H1 (cell line): ENCODE data around the gene ILF2. TPM values are rescaled to one million over a fixed set of nuclear protein-coding genes. Genes with fewer than 3 reads are reported as not detected.

ENCODE experiments used
- CTCF ChIA-PET: fragments of 300-600 bp; sonication (Branson Sonifier 250); formaldehyde crosslinking; loops from one replicate; lab custom pipeline; 2021; ENCODE audit not compliant: partially characterized antibody; lab: Charles Lee
- POLR2A ChIA-PET: fragments of 300-600 bp; sonication (Branson Sonifier 250); formaldehyde crosslinking; loops from one replicate; lab custom pipeline; 2021; ENCODE audit warnings: inconsistent platforms; ENCODE audit not compliant: partially characterized antibody; lab: Charles Lee
- DNase-seq, 2 experiments: peaks; one replicate each; pipeline versions ENCODE4 v3.0.0 to v3.0.0-alpha.2; 2010 to 2022; ENCODE audit warnings: low spot score in 2 of 2, low read depth in 1 of 2, mixed read lengths in 1 of 2
- FAIRE-seq: peaks from 2 replicates; lab custom pipeline; 2011; peaks lifted over from hg19 to GRCh38; lab: Jason Lieb, UNC
- H2AFZ ChIP-seq: 2 replicates; pipeline ENCODE4 v1.8.1; 2012; ENCODE audit warnings: low read length, inconsistent platforms
- H2AK5ac ChIP-seq: 2 replicates; pipeline ENCODE4 v1.6.1; 2013; ENCODE audit warnings: low read depth, low read length
- H2BK120ac ChIP-seq: replicated peaks from 2 replicates; pipeline ENCODE3; 2013; ENCODE audit warnings: low read depth, low read length, inconsistent platforms
- H2BK12ac ChIP-seq: 2 replicates; pipeline ENCODE4 v1.6.1; 2013; ENCODE audit warnings: low read depth, low read length
- H2BK15ac ChIP-seq: 2 replicates; pipeline ENCODE4 v1.6.1; 2013; ENCODE audit warnings: low read length
- H2BK20ac ChIP-seq: 2 replicates; pipeline ENCODE4 v1.6.1; 2013; ENCODE audit warnings: low read length
- H2BK5ac ChIP-seq: 2 replicates; pipeline ENCODE4 v1.6.1; 2013; ENCODE audit warnings: low read depth, low read length
- H3K14ac ChIP-seq: 2 replicates; pipeline ENCODE4 v1.6.1; 2013; ENCODE audit warnings: inconsistent platforms; ENCODE audit not compliant: insufficient read length
- H3K18ac ChIP-seq: 2 replicates; pipeline ENCODE4 v1.6.1; 2013; ENCODE audit warnings: low read length; ENCODE audit errors: extremely low read depth
- H3K23ac ChIP-seq: 2 replicates; pipeline ENCODE4 v1.6.1; 2013; ENCODE audit warnings: inconsistent platforms; ENCODE audit not compliant: insufficient read length
- H3K23me2 ChIP-seq: 2 replicates; pipeline ENCODE4 v1.6.1; 2013; ENCODE audit warnings: low read depth, low read length
- H3K27ac ChIP-seq: 2 replicates; pipeline ENCODE4 v1.6.1; 2011; ENCODE audit warnings: low read depth, low read length, inconsistent platforms
- H3K27me3 ChIP-seq, 4 experiments: replicated peaks in 1 of 4; 1 replicate in 1 of 4; 2 replicates in 3 of 4; pipeline versions ENCODE4 v1.6.1 to v1.8.1; 2011 to 2013; ENCODE audit warnings: low read length in 3 of 4, mild to moderate bottlenecking in 3 of 4, inconsistent platforms in 2 of 4, mixed read lengths in 2 of 4, moderate library complexity in 1 of 4; ENCODE audit not compliant: control insufficient read depth in 3 of 4, insufficient read depth in 3 of 4; ENCODE audit errors: extremely low read depth in 1 of 4
- H3K36me3 ChIP-seq, 4 experiments: 2 replicates each; pipeline versions ENCODE4 v1.6.1 to v1.8.1; 2011 to 2013; ENCODE audit warnings: mild to moderate bottlenecking in 4 of 4, low read length in 3 of 4, moderate library complexity in 2 of 4, control low read depth in 1 of 4, inconsistent platforms in 1 of 4; ENCODE audit not compliant: insufficient read depth in 4 of 4, control insufficient read depth in 2 of 4
- H3K4ac ChIP-seq: replicated peaks from 2 replicates; pipeline ENCODE3; 2013; ENCODE audit warnings: low read length, low read depth, mixed read lengths, inconsistent platforms; ENCODE audit not compliant: insufficient read length
- H3K4me1 ChIP-seq, 4 experiments: replicated peaks in 1 of 4; 1 replicate in 1 of 4; 2 replicates in 3 of 4; pipeline versions ENCODE4 v1.6.1 to v1.8.1; 2011 to 2013; ENCODE audit warnings: low read length in 3 of 4, inconsistent platforms in 2 of 4, mixed read lengths in 1 of 4; ENCODE audit not compliant: insufficient read depth in 4 of 4, control insufficient read depth in 3 of 4
- H3K4me2 ChIP-seq, 2 experiments: 2 replicates each; pipeline versions ENCODE4 v1.6.1 to v1.8.1; 2011 to 2013; ENCODE audit warnings: low read depth in 2 of 2, low read length in 2 of 2, control low read depth in 1 of 2, inconsistent platforms in 1 of 2, mild to moderate bottlenecking in 1 of 2; ENCODE audit not compliant: insufficient read depth in 1 of 2
- H3K4me3 ChIP-seq, 4 experiments: fragments of 200-600, 300-600 bp in 1 of 4; sonication (generic), shearing (Covaris generic), sonication (Bioruptor Twin) in 1 of 4; 2 replicates each; pipeline versions ENCODE4 v1.5.1 to v1.8.1; 2011 to 2016; ENCODE audit warnings: low read length in 4 of 4, low read depth in 3 of 4, control low read depth in 2 of 4, inconsistent platforms in 2 of 4, mild to moderate bottlenecking in 2 of 4, mixed read lengths in 1 of 4, moderate library complexity in 1 of 4; ENCODE audit not compliant: insufficient read depth in 2 of 4; ENCODE audit errors: extremely low read depth in 1 of 4
- H3K56ac ChIP-seq: replicated peaks from 2 replicates; pipeline ENCODE3; 2013; ENCODE audit warnings: low read depth, mild to moderate bottlenecking, mixed read lengths, low read length, inconsistent platforms; ENCODE audit not compliant: insufficient read length
- H3K79me1 ChIP-seq: 2 replicates; pipeline ENCODE4 v1.6.1; 2013; ENCODE audit warnings: low read depth, low read length, control low read depth
- H3K79me2 ChIP-seq, 2 experiments: 2 replicates each; pipeline versions ENCODE4 v1.6.1 to v1.8.1; 2012 to 2013; ENCODE audit warnings: low read length in 2 of 2, mild to moderate bottlenecking in 2 of 2, inconsistent platforms in 1 of 2; ENCODE audit not compliant: insufficient read depth in 2 of 2, control insufficient read depth in 1 of 2
- H3K9ac ChIP-seq, 4 experiments: replicated peaks in 1 of 4; 1 replicate in 1 of 4; 2 replicates in 3 of 4; pipeline versions ENCODE4 v1.6.1 to v1.8.1; 2011 to 2013; ENCODE audit warnings: low read depth in 3 of 4, low read length in 3 of 4, control low read depth in 2 of 4, mild to moderate bottlenecking in 2 of 4, moderate library complexity in 2 of 4, inconsistent platforms in 1 of 4; ENCODE audit errors: extremely low read depth in 1 of 4
- H3K9me3 ChIP-seq, 2 experiments: 2 replicates each; pipeline versions ENCODE4 v1.6.1 to v1.8.1; 2012 to 2013; ENCODE audit warnings: mild to moderate bottlenecking in 2 of 2, moderate library complexity in 2 of 2, control low read depth in 1 of 2, inconsistent platforms in 1 of 2, low read depth in 1 of 2, low read length in 1 of 2, mixed read lengths in 1 of 2; ENCODE audit not compliant: insufficient read depth in 2 of 2
- H4K20me1 ChIP-seq, 2 experiments: replicated peaks in 1 of 2; 2 replicates each; pipeline versions ENCODE3 to v1.8.1; 2011 to 2013; ENCODE audit warnings: inconsistent platforms in 2 of 2, low read length in 2 of 2, mild to moderate bottlenecking in 1 of 2; ENCODE audit not compliant: insufficient read depth in 2 of 2, control insufficient read depth in 1 of 2
- H4K5ac ChIP-seq: 2 replicates; pipeline ENCODE4 v1.6.1; 2013; ENCODE audit warnings: low read length, low read depth, mixed read lengths, inconsistent platforms; ENCODE audit not compliant: insufficient read length
- H4K8ac ChIP-seq: 2 replicates; pipeline ENCODE4 v1.8.0; 2013; ENCODE audit warnings: mild to moderate bottlenecking, moderate library complexity, low read length, inconsistent platforms; ENCODE audit not compliant: insufficient read depth; ENCODE audit errors: extremely low read depth
- H4K91ac ChIP-seq: replicated peaks from 2 replicates; pipeline ENCODE3; 2013; ENCODE audit warnings: low read length, mixed read lengths, inconsistent platforms; ENCODE audit not compliant: insufficient read length
- POLR2A ChIP-seq, 2 experiments: IDR thresholded peaks; 1 replicate in 1 of 2; 2 replicates in 1 of 2; pipeline ENCODE4 v1.6.1; 2011; ENCODE audit warnings: low read depth in 2 of 2, low read length in 2 of 2, mild to moderate bottlenecking in 2 of 2; ENCODE audit errors: control extremely low read depth in 1 of 2
- WGBS, 2 experiments: shearing (Covaris generic) in 1 of 2; methylation state at CpG; one replicate each; pipeline versions ENCODE4 v1.1.6 to v1.1.7; 2013 to 2015; ENCODE audit warnings: low lambda C conversion rate in 2 of 2, mixed read lengths in 2 of 2, inconsistent platforms in 1 of 2, low coverage in 1 of 2, missing lambda C conversion rate in 1 of 2; ENCODE audit not compliant: insufficient replicate concordance in 2 of 2, insufficient coverage in 1 of 2, insufficient read length in 1 of 2; ENCODE audit errors: extremely low coverage in 1 of 2, missing lambda C conversion rate in 1 of 2; 5-methylcytosine and 5-hydroxymethylcytosine counted together
- polyA plus RNA-seq, 7 experiments: library from polyadenylated mRNA; depleted of rRNA in 3 of 7; stranded (reverse) in 5 of 7; unstranded in 2 of 7; fragments of >200 nt in 5 of 7; fragments of 200-250 nt in 2 of 7; gene quantifications; 1 replicate in 5 of 7; 2 replicates in 1 of 7; 4 replicates in 1 of 7; pipeline versions ENCODE4 v1.2.1 to v1.2.3, GENCODE V29; 2011 to 2013; ENCODE audit warnings: missing spikeins in 2 of 7, mixed read lengths in 2 of 7
- total RNA-seq: library from RNA; stranded (reverse); fragmentation: NEBNext Ultra II Directional; extraction: Animal tissue kit (Norgen Biotek cat#: 25700); gene quantifications from 2 replicates; pipeline ENCODE4 v1.2.1, GENCODE V29; 2021

ILF2 gene
- total and polyA plus RNA-seq, 2 of the 8 experiments (the other 6 are each of a cell fraction or from before 2014, with no cell fraction given): 389 to 474 TPM

DNA sequence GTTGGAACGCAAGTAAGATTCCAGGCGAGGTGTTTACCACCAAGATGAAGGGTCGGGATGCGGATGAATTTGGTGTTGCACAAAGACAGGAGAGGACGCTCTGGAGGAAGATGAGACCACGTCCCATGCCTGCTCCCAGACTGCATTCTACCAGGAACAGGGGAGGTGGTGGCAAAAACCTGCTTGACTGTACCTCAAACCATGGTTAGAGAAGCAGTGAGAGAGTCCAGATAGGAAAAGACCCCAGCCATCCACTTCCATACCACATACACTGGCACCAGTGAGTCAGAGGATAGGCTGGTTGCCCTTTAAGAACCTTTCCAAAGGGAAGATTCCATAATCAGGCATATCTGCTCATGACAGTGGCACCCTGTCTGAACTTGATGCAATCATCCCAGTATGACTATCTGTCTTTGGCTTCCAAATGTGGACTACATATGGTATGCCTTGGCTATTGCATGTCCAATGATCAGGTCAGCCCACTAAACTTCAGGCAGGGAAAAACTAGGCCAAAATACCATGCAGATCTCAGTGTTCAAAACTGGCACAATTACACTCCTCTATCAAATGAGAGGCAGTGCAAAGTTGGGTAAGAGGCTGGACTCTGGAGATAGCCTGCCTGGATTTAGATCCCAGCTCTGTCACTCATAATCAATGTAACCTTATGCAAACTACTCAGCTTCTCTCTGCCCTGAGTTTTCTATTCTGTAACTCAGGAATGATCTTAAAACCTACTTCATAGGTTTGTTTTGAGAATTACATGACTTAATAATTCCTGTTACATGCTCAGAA lies 28.3 kb upstream of the ILF2 start:
- no peak overlapping the region for H3K23ac ChIP-seq
- no peak overlapping the region for H2BK12ac ChIP-seq
- no peaks in the 10 kb centered on the region for H3K79me2 ChIP-seq
- no peak overlapping the region for H3K4ac ChIP-seq
- H3K36me3 ChIP-seq: no peaks in the 10 kb centered on the region
- H2AK5ac ChIP-seq: no peak overlapping the region
- no peak overlapping the region for H3K14ac ChIP-seq
- H3K56ac ChIP-seq: no peak overlapping the region
- H3K18ac ChIP-seq: no peak overlapping the region
- CTCF ChIA-PET: interaction anchor here (0.7 to 3.1 kb wide), 9 partner anchors 13 to 166 kb away, joined by 3 to 17 read pairs (median 4); partner anchors contain the start of gene NPR1
- peak overlapping the region; percentile 74; the same call in 1 of the 2 replicates for H2AFZ ChIP-seq
- no peak overlapping the region for H3K4me3 ChIP-seq
- no peak overlapping the region; the same call in 1 of the 2 replicates for H2BK20ac ChIP-seq
- FAIRE-seq (no peak), DNase-seq (no peak)
- H4K8ac ChIP-seq: no peak overlapping the region
- no peaks in the 10 kb centered on the region for H3K27me3 ChIP-seq
- H4K91ac ChIP-seq: peak overlapping the region; percentile 79
- no peak overlapping the region for H4K5ac ChIP-seq
- H2BK120ac ChIP-seq: peak overlapping the region; percentile 57
- H3K4me2 ChIP-seq: peak overlapping the region in 1 of 2 experiments; percentile 61; a peak in 1 of 4 replicates
- 94% methylated on average over 6 of the region's 6 CpGs; no CpG with 5 or more reads in 1 of the 2 experiments for WGBS, 2 experiments
- TF ChIP-seq POLR2A (IDR thresholded peaks at IDR 0.05; ENCODE audit: control extremely low read depth in 1 of 2, low read depth in 2 of 2, low read length in 2 of 2): no peak
- no peak overlapping the region for H3K27ac ChIP-seq
- H3K23me2 ChIP-seq: no peaks in the 10 kb centered on the region
- POLR2A ChIA-PET: interaction anchor here (0.6 to 2.2 kb wide), 10 partner anchors 12 to 291 kb away, joined by 3 to 11 read pairs (median 4); partner anchors contain the start of genes NPR1, RPS27, S100A14 and SNAPIN
- H3K9ac ChIP-seq: no peak overlapping the region; a peak in 1 of 7 replicates
- H2BK5ac ChIP-seq: no peak overlapping the region
- H4K20me1 ChIP-seq: no peaks in the 10 kb centered on the region
- no peaks in the 10 kb centered on the region for H3K79me1 ChIP-seq
- H3K4me1 ChIP-seq: peaks cover 3 to 18% (median 12%) of the 10 kb centered on the region in 4 experiments
- H3K9me3 ChIP-seq: no peaks in the 10 kb centered on the region
- no peak overlapping the region for H2BK15ac ChIP-seq
